ENCODE data around the gene TIGAR.

TIGAR gene

DNA sequence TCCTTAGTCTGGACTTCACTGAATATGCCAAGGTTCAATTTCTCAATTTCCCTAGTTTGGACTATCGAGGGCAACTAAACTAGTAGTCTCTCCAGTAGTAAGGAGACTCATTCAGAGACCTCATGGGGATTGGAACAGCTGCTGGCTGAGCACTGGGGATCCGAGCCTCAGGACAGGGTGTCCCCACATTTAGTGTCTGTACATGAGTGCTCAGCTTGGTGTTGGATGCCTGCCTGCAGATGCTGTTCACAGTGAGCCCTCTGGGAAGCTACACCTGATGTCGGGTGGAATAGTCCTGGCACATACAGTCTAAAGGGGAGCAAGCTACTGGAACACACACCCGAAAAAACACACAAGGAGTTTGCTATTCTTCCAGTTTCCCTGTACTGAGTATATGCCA, 59.3 kb downstream of the TIGAR start:
- no peak for DNase-seq

DNA sequence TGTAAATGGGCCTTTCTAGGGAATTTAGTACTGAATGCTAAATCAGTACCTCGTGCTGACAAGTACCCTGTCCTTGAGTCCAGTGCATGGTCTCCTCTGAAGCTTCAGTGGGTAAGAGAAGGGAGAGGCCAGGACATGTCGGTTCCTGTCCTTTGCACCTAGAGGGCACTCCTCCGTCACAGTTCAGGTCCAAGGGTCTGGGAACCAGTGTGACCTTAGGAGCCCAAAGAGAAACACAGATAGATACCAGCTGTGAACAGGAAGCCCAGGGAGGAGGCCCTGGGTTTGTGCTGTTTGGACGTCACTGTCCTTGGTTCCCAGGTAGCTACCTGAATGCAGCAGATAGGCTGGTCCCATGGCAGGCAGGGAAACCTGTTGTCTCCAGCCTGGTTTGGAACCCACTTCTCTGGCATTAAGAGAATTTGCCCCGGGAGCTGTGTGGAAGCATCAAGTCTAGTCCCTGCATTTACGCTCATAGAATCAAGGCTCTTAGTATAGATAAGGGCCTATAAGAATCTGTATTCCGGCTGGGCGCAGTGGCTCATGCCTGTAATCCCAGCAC, 62.4 kb downstream of the TIGAR start:
- no peak for DNase-seq

DNA sequence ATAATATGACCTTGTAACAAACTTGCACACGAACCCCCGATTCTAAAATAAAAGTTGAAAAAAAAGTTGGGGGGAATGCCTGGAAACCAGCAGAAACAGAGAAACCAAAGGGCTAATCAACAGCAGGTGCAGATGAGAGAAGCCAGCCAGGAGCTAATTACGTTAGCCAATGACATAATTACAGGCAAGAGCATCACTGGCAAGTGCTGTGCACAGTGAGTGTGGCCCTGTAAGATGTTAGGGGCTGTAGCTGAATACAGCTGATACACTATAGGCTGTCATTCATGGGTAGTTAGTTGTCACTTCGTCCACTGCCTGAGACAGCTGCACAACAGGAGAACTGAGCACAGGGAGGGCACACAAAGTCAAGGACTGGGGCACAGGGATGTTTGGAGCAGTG, 65.8 kb downstream of the TIGAR start:
- no peak for DNase-seq

DNA sequence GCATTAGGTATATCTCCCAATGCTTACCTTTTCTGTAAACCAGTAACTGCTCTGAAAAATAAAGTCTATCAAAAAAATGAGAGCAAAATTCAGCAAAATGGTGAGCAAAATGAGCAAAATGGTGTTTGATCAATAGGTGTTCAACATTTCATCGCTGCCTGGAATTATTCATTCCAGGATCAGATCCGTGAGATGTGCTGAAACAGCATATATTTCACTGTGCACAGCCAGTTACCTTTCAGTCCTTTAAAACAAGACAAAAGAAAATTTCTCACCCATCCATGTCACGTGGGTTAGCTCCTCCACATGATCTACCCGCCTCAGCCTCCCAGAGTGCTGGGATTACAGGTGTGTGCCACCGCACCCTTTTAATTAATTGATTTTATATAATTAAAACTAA, 66.6 kb downstream of the TIGAR start:
- DNase-seq, result no peak

DNA sequence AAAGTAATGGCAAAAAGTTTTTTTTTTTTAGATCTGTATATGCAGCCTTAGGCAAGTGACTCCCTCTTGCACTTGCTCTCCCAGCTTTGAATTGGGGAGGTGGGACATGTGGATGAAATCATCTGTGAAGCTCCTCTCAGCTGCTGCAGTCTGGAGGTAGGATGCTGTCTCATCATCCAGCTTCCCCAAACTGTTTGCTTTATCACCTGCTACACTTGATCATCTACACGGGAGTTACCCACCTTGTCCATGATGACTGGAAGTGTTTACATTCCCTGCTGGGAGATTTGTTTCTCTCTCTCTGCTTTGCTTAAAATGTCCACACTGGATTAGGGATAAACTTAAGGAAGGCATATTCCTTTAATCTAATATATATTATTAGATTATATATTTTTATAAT, 67.0 kb downstream of the TIGAR start:
- DNase-seq, result no peak

DNA sequence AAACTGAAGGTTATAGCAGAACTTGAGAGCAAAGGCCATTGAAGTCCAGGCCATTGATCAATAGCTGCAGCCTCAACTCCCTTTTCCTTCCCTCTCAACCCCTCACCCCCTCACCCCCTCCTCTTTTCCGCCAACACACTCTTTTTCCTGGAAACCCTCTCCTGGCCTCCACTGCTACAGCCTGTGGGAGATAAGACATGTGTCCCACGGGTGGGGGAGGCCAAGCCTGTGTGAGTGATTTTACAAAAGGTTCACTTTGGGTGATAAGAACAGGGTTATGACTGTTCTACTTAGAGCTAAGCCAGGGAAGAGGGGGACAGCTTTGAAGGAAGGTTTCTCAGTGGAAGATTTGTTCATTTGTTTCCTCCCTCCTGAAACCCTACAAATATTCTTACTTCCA, 67.6 kb downstream of the TIGAR start:
- DNase-seq, result no peak

DNA sequence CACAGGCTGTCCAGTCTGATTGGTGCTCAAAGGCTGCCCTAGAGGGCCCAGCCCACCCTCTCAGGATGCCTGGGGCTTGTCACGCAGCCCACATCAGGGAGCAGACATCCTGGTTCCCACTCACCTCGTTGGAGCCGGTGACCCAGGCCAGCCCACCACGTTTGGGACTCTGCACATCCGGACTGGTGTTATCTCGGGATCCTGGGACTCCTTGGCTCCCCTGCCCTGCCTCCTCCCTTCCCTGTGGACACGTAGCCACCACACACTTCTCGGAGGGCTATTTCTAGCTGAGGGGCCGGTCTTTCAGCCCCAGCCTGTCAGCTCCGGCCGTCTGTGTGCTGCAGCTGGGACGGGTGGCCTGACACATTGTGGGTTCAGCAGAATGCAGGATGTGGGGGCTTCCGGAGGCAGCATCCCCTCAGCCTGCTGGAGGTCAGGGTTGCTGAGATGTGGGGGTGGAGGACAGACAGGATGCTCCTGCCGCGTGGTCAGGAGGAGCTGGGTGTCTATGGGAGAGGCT, 71.3 kb downstream of the TIGAR start:
- DNase-seq, result no peak

DNA sequence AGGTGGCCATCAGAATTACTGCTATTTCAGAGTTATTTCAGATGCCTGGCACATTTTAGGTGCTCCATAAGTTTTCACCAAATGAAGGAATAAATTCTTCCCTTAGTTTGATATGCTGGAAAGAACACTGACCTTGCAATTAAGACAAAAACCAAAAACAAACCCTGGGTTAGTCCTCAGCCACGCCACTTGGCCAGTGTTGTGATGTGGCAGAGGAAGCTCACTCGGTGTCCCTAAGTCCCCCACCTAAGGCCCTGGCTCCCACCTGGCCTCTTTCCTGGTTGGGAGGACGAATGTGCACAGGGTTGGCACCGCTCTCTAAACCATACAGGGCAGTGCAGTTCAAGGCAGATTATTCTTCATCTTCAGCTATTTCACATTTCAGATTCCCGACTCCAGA, 72.2 kb downstream of the TIGAR start:
- no peak for DNase-seq

DNA sequence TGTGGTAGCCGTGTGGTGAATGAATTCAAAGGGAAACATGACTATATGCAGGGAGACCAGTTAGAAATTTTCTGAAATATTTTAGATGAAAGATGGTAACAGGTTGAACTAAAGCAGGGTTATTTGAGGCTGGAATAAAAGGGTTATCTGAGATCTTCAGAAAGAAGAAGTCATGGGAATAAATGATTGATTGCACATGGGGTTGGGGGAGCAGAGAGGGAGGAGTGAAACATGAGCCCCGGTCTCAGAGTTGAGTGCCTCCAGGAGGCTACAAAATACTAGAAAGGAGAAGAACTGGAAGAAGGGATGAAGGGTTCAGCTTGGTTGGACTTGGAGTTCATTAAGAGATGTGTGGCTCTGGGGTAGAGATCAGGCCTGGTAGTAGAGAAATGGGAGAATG, 74.8 kb downstream of the TIGAR start:
- DNase-seq, result no peak

DNA sequence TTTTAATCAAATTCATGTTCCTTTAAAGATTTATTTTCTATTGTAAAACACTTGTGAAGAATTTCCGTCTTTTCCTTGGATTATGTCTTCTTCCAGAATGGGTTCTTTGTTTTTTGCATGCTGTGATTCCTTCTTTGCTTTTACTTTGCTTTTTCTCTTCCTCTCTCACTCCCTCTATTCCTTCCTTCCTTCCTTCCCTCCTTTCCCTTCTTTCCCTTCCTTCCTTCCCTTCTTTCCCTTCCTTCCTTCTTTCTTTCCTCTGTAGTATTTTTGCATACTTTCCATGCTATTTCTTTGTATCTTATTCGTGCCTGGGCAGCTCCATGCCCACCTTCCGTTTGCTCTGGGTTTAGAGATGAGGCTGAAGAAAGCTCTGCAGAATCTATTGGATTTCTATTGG, 80.1 kb downstream of the TIGAR start:
- no peak for DNase-seq

DNA sequence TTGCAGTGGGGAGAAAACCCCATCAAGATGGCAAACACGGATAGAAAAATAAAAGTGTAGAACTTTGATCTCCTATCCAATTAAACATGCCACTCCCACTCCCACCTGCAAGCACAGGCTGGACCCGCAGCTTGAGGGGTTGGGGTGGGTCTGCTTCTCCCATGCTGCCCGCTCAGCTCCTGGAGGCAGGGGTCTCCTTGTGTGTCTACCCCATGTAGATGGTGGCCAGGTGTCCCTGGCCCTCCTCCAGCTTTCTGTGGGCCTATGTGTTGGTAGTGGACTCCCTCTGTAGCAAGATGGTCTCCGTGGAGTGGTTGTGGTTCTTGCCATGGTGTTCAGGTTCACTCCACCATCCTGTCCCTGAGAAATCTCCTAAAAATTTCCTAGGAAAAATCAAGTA, 82.0 kb downstream of the TIGAR start:
- DNase-seq, result no peak
